GM11168 (cell line): ENCODE measurements around the gene CTXN3.

ENCODE experiments used
- in situ Hi-C: fragments of 300-500 bp; cut with MboI; formaldehyde crosslinking; loops from one replicate; pipeline ENCODE4 v1.12.0; 2022; ENCODE audit warnings: low sequenced_read_pairs; ENCODE audit not compliant: unreplicated experiment

Gene CTXN3

DNA sequence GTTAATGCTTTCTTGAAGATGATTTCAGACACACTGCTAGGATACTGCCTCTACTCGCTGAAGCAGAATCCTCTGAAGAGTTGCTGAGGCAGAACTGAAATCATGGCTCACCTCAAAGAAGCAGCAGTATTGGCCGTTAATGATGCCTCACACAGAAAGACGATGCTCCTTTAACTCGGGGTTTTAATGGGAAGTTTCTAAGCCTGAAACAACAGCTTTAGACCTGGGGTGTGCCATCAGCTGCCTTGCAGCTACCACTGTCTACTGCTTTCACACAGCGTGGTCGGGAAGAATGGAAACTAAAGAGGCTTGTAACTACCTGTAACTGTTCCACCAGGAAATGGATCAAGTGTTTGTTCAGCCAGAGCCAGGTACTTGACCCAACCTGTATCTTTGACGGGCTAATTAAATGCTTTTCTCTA is at the start of gene CTXN3:
Gene CTXN3, plus strand, starts transcription at position 65 of the 422 bp plus-strand sequence. CDS start 8,440 bp downstream, outside the sequence.
- in situ Hi-C loops = no loop called here

DNA sequence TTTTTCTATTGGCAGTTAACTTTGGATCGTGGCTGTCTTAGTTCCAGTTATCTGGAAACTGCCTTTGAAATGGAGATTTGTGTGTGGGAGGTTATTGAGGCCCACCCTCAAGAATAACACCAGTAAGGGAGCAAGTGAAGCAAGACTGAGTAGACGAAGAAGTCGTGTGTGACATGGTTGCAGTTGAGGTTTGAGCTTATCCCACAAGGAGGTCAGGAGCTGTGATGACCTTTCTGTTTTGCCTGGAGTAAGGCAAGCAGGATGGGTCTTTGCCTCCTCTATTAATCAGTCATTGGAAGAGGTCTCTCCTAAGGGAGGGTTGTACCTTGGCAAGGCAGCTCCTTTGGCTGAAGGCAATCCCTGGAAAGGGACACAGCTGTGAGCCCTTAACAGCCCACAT is 49.6 kb upstream of the CTXN3 start:
- in situ Hi-C loops = no loop called here

DNA sequence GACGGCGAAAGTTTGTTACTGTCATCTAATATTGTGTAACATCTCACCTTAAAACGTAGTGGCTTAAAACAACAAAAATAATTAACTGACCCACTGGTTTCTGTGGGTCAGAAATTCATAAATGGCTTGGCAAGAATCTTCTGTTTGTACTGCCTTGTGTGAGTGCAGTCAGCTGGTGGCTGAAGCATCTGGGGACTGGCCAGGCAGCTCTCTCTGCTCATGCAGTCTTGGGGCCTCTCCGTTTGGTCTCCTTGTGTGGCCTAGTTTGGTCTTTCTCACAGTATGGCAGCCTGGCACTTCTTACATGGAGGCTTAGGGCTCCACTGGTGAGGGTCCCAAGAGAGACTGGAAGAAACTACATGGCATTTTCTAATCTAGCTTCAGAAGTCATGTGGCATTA is 49.0 kb upstream of the CTXN3 start:
- in situ Hi-C loops = no loop called here

DNA sequence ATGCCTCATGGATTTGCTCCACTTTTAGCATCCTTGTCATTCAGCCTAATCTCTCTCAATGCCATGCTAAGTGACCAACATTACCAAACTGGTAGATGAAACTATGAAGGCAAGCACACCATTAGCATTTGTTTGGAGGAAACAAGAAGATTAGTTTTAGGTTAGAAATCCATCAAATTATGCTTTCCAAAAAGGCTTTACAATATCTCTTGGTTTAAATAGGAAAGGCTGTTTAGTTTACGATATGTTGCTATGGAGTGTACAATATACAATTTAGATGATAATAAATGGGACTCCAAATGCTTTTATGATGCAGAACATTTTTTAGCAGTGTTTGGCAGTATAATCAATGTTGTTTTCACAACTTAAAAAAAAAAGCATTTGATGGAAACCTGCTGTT is 47.8 kb upstream of the CTXN3 start:
- in situ Hi-C loops = no loop called here

DNA sequence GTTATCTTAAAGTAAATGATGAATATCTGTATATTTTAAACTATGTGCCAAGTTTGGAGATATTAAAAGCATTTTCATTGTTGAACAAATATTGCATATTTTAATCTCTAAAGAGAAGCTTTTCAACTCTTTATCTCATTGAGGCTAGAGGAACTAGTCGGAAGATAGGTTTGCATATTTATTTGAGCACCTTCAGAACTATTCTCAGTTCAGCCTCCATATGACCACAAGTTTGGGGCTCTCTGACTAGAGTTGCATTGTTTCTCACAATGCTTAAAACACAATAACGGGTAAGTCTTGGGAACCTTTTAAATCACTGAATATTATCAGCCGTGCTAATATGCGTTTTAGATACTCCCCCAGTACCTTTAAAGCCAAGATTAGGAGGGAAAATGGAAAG is 47.3 kb upstream of the CTXN3 start:
- in situ Hi-C loops = no loop called here

DNA sequence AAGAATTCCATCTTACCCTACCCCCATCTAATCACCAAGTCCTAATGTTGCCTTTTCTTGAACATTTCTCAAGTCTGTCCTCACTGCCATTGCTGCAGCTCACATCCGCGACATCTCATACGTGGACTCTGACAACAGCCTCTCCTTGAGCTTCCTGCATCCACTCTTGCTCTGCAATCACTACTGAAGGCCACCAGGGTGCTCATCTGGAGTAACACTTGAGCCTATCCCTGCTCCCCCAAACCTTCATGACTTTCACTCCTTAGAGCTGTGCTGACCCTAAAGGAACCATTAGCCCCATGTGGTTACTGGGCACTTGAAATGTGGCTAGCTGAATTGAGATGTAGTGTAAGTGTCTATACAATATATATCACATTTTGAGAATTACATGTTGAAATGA is 46.4 kb upstream of the CTXN3 start:
- in situ Hi-C loops = no loop called here

DNA sequence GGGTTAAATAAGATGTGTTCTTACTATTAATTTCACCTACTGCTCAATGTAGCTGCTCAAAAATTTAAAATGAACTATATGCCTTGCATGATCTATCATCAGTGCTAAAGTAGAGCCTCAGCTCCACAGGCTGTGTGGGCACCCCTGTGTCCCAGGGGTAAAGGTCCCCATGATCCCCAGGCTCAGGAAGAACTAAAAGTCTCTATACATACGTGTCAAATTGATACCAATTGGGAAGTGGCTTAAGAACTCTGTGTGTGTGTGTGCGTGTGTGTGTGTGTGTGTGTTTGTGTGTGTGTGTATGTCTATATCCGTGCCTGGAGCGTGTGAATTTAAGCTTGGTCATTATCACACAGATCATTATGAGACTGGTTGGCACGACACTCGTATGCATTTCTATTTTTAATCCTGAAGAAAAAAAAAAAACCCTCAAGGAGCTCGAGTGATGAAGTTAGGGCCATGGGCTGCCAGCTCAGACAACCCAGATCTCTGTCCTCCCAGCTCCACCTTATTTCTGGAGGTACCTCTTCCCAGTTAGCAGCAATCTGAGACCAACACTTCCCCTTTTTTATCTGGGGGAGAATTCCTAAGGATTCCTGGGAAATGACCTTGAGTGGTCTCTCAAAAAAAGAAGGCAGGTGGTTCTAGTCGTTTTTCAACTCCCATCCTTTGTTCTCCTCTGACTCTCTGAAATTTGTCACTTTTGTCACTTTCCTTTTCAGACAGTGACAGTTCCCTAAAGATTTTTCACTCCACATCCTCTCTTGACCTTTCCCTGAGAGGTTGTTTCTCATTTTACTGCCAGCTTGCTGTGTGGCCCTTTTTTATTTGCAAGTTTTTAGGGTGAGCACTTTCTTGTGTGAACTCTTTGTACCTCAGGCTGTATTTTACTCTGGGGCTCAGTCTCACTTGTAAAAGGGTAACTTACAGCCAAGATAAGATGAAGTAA is 45.7 kb upstream of the CTXN3 start:
- in situ Hi-C loops = no loop called here

DNA sequence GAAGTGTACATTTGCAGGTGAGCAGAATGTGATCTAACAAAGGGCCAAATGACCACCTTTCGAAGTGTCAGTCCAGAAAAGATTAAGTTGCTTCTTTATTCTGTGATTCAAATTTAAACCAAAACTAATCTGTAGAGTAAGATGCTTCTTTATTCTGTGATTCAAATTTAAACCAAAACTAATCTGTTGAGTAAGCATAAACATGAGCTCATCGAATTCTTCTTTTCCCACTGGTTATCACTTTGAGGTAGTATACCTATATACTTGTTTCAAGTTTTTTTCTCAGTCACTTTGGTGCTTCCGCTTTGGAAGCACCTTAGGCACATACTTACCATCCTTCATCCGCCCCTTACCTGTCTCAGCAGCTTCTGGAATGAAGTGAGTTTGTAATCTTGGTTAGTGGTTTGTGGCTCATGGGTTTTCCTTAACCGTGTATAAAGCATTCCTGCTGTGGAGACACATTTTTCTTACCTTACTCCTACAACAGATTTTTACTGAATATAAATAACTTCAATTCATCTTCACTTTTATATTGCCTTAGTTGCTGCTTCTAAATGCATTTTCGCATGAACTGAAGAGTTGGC is 40.7 kb upstream of the CTXN3 start:
- in situ Hi-C loops = no loop called here

DNA sequence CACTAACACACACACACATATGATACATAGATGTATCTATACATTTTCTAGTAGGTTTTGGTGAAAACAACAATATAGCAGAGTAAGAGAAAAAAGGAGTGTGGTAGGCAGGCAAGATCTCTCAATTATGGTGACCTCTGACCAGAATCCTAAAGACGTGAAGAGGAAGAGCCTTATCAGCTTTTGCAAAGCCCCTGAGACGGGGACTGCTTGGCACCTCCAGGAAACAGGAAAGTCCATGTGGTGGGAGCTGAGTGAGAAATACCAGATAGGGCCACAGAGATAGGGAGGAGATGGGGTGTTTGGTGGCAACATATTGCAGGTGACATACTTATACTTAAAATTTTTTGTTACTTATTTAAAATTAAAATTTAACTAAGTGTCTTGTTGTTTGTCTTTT is 39.9 kb upstream of the CTXN3 start:
- in situ Hi-C loops = no loop called here

DNA sequence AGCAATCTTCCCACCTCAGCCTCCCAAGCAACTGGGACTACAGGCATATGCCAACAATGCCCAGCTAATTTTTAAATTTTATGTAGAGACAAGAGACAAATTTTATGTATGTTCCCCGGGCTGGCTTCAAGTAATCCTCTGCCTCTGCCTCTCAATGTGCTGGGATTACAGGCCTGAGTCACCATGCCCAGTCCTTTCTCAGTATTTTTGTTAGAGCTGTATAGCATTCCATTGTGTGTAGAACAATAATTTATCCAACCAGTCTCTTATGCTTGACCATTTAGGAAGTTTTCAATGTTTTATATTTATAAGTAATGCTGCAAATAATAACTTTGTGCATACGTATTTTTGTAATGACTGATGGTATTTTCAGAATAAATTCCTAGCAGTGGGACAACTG is 38.9 kb upstream of the CTXN3 start:
- in situ Hi-C loops = no loop called here

DNA sequence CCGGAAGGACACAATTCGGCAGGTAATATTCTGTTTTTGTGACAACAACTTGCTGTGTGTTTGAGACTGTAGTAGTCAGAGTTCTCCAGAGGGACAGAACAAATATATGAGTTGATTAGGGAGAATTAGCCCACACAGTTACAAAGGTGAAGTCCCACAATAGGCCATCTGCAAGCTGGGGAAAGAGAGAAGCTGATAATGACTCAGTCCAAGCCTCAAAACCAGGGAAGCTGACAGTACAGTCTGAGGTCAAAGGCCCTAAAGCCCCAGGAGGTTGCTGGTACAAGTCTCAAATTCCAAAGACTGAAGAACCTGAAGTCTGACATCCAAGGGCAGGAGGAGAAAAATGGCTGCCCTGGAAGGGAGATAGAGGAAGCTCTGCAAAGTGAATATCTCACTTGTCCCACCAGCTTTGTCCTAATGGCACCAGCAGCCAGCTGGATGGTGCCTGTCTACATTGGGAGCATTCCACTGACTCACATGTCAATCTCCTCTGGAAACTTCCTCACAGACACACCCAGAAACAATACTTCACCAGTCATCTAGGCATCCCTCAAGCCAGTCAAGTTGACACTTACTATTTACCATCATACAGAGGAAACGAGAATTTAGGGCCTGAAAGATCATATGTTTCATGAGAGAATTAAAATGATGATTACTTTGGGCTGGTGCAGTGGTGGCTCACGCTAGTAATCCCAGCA is 36.3 kb upstream of the CTXN3 start:
- in situ Hi-C loops = no loop called here

DNA sequence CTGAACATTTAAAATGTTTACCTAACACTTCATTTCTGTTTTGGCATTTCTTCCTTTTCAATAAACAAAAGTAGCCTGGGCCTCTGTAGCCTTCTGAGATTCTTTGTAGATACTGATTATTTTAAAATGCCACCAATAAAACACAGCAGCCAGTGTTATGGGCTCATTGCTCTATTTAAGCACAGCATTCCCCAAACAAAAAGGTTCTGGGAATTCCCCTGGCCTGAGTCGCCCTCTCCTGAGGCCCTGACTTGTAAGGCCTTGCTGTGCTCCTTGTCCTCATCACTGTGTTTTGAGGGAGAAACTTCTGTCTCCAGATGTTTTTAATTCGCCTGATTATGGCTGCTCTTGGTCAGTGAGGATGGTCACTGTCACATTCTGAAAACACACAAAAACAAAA is 33.0 kb upstream of the CTXN3 start:
- in situ Hi-C loops = no loop called here

DNA sequence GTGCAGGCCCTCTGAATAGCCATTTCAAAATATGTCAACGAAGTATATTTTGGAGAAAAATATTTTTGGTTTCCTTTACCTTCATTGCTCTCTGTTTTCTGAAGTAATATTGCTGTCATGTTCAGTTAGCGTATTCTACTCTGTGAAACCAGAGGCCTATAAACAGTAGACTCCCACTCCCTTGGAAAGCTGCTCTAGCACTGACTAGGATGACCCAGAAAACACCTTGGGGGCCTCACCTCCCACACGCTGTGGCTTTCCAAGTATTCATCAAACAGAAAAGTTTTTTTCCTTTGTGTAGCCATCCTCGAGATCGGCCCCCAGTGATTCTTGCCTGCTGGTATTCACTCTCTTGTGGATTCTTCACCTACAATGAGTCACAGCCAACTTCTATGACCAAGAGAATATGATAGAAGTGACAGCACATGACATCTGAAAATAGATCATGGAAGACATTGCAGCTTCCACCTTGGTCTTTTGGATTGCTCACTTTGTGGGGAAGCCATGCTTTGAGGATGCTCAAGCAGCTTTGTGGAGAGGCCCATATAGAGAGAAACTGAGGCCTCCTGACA is 28.9 kb upstream of the CTXN3 start:
- in situ Hi-C loops = no loop called here

DNA sequence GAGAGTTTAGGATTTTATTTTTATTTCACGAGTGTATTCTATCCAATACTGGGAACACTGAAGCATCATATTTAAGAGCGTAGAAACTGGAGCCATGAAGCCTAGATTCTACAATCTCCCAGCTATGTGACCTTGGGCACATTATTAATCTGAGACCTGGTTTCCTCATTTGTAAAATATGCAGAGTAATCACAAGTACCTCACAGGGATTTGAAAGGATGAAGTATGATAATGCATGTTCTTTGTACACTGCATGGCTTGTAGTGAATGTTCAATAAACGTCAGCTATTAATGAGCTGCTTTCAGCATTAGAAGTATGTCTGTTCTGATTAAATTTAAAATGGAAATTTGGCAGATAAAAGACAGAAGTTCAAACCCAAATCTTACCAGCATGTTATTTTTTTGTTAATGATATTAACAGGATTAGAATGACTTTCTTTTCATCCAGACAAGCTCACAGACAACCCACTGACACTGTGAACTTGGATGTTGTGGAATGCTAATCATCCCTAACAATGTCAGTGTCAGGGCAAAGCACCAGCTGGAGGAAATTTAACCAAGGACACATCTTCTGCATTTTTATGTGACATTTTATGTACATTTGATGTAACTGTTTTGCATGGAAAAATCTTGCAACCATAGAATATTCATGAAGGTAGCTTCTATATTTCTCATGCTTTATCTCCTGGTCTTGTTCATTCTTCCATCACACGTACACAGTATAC is 27.1 kb upstream of the CTXN3 start:
- in situ Hi-C loops = no loop called here

DNA sequence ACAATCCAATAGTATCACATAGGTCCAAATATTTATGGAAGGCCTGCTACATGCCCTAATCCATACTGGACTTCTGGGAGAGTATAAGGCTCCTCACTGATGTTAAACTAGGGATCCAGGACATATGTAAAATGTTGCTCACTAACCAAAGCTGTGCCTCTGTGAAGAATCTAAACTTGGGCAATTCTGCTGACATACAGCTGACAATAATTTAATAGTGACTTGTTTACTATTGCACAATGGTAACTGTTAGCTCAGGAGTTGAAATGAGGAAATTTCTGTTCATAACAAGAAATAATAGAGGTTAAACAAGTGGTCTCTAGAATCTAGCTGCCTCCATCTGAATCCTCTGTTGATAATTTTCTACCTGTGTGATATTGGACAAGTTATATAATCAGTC is 14.9 kb upstream of the CTXN3 start:
- in situ Hi-C loops = no loop called here

DNA sequence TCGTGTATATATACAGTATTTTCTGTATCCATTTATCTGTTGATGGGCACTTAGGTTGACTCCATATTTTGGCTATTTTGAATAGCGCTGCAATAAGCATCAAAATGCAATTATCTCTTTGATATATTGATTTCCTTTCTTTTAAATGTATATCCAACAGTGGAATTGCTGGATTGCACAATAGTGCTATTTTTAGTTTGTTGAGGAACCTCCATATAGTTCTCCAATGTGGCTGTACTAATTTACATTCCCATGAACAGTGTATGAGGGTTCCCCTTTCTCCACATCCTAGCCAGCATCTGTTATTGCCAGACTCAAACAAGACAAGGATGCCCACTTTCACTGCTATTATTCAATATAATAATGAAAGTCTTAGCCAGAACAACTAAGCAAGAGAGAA is 9.1 kb upstream of the CTXN3 start:
- in situ Hi-C loops = no loop called here

DNA sequence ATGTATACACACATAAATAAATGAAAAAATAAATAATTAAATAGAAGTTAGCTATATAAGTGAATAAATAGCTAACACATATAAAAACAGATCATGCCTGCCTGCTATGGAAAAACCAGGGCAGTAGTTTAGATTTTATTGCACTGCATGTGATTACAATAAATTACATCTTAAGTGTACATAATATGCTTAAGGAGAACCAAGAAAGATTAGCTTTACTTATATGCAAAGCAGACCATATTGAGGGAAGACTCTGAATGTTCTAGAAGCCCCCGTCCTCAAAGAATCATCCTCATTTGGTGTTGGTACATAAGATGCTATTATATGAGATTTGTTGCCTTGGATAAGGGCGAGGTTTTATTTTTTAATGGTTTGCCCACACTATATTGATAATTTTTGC is 5.9 kb upstream of the CTXN3 start:
- in situ Hi-C loops = no loop called here

DNA sequence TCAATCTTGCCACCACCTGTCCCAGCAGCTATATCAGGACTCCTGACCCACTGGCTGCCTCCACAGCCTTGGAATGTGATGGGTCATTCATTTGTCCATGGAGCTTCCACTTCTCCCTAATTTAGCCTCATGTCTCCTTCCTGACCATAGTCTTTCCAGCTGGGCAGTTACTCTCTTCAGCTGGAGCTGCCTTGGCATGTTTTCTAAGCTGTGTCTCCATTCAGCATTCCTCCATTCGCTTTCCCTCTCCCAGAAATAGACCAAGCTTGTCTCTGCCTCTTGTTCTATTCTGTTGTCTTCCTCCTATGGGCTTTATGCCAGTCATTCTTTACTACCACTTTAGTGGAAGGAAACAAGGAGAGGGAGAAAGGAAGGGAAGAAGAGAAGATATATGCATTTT is 5.3 kb upstream of the CTXN3 start:
- in situ Hi-C loops = no loop called here

DNA sequence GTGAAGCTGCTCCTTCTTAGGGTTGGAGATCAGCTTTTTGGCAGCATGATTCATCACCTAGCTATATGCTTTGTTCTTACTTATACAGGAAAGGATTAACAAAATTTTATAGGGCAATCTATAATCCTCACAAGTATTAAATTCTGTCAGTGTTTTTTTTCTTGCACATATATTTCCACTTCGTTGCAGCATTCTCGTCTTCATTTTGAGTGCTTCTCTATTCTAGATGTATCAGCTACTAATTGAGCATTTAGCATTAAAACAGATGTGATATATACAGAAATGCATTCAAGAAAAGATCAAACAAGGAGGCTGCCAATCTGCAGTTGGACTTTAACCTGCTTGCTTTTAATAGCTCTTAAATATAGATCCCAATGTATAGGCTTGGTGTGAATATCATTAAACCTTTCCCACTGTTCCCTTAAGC is 3.6 kb upstream of the CTXN3 start:
- in situ Hi-C loops = no loop called here

DNA sequence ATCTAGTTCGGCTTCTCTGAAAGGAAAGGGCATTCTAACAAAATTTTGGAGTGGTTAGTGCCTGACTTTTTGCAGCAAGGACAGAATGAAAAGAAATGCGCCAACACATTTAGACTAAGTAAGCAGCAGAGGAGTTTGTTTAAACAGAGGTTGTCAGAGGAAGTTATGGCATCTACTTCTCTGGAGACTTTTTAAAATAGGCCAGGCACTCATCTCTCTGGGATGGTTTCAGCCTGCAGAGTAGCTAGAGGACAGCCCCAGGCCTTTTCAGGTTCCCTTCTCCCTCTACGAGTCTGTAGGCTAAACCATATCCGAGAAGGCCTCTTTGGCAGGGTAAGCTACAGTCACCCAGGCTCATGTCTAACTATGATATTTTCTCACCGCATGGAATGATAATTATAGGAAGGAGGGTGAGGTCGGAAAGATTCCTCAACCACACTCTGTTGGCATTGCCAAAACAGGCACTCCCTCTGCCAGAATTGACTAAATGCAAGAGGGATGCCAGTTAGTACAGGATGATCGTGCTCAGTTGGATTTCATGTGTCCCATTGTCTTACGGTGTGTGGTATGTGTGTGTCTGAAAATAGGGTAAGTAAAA is 1.4 kb upstream of the CTXN3 start:
- in situ Hi-C loops = no loop called here
